GM18499 (cell line): Measurements from ENCODE around the gene RAB37.

Experiments used
- ATAC-seq: cut with Tn5 transposase; IDR thresholded peaks from one replicate; pipeline ENCODE4 v1.9.1; 2021; ENCODE audit warnings: moderate number of reproducible peaks; ENCODE audit not compliant: insufficient read depth, unreplicated experiment

The RAB37 gene

DNA sequence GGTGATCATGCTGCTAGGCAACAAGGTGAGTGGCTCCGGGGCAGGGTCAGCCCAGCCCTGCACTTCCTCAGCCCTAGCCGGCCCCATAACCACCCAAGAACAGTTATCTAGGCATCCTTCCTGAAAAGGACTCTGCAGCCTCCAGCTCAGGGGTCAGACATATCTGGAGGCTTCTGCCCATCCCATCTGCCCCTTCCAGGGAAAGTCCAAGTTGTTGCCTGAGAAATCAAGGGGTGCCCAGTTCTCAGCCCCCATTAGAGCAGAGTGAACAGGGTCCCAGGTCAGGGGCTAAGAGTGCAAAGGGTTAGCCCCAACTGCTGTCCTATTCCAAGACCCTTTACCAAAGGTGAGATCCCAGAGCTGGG lies 7.3 kb downstream of the RAB37 start:
- ATAC-seq: no peak

DNA sequence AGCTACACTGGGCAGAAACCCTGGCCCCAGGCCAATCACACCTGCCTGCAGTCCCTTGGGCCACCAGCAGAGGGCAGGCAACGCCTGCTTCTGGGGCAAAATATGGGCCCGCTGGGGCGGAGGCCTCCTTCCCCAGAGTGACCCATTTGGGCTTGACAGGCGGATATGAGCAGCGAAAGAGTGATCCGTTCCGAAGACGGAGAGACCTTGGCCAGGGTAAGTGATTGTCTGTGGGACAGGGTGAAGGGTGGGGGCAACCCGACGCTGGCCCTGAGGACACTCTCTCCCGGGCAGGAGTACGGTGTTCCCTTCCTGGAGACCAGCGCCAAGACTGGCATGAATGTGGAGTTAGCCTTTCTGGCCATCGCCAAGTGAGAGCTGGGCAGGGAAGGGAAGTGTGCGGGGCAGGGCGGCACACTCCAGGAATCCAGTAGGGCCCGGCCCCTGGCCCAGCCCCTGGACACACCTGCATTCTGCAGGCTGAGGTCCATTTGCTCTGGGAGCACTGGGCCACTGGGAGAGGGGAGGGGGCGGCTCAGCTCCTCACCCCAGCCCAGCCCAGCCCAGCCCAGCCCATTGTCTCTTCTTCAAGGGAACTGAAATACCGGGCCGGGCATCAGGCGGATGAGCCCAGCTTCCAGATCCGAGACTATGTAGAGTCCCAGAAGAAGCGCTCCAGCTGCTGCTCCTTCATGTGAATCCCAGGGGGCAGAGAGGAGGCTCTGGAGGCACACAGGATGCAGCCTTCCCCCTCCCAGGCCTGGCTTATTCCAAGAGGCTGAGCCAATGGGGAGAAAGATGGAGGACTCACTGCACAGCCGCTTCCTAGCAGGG lies 7.9 kb downstream of the RAB37 start:
- no peak for ATAC-seq

DNA sequence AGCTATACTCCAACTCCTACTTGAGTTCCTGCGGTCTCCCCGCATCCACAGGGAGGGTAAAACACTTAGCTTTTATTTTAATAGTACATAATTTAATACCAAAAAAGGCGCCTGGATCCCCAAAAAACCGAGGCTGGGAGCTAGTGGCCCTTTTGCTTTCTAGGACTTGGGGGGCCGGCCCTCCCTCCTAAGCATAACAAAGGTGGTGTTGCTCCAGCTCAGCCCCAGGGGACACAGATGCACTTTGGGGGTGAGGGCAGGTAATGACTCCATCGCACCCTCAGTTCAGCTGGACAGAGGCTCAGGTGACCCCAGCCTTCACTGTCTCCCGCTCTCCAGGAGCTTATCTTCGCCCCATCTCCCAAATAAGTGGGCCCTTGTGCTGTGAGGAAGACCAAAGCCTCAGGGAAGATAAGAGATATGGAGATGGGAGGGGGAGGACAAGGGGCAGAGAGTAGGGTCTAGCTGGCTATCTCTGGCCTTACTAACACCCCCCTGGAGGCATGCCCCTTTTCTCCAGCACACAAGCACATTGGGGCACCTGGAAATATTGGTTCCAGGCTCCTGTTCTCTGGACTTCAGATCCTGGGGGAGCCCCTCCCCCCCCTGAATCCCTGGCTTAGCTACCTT lies 8.6 kb downstream of the RAB37 start:
- ATAC-seq: no peak

DNA sequence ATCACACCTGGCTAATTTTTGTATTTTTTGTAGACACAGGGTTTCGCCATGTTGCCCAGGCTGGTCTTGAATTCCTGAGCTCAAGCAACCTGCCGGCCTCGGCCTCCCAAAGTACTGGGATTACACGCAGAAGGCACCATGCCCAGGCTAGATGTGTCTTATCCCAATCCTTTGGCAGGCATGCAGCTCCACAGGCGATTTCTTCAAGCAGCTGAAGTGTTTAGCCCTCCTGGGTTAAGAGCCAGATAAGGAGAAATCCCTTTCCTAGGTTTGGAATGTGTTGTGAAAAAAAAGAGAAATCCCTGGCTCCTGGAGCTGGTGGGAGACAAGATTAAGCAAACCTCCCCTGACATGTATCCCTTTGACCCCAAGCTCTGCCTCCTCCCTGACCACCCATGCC lies 9.3 kb downstream of the RAB37 start:
- ATAC-seq: no peak

GRCh38 chr17:74746922-74747321 lies 9.9 kb downstream of the RAB37 start:
- no peak for ATAC-seq

DNA sequence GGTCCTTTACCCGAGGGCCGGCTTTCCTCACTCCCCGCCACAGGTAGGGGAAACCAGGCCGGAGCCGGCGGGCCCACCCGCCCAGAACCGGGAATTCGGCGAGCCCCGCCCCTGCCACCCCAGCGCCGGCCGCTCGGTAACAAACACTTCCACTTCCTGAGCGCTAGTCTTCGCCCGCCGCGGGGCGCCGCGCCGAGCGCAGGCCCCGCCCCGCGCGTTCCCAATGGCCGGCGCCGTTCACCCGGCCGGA lies 11.1 kb downstream of the RAB37 start:
- ATAC-seq: no peak

GRCh38 chr17:74748529-74749278 lies 11.6 kb downstream of the RAB37 start, which contains the start of gene NHERF1:
Gene NHERF1, plus strand, starts transcription at chr17:74748628. Its CDS starts 219 bp downstream, at chr17:74748847.
- no peak for ATAC-seq

- no peak for ATAC-seq
These were observed 12.4 kb downstream of the RAB37 start for GRCh38 chr17:74749279-74750038.

DNA sequence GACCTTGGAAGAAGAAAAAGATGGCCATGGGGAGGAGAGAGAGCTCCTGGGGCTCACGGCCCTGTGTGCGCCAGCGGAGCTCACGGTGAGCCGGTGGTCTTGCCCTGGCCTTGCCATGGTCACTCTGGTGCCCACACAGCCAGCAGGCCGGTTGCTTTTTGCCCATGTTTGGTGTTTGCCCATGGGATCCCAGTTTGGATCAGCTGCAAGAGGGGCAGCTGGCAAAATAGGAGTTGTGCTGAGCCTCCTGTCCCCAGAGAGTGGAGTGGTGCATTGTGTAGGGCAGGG lies 12.9 kb downstream of the RAB37 start:
- ATAC-seq: no peak

- no peak for ATAC-seq
These were observed 13.4 kb downstream of the RAB37 start for GRCh38 chr17:74750327-74751069.

- no peak for ATAC-seq
These were observed 15.4 kb downstream of the RAB37 start for GRCh38 chr17:74752415-74752814.

- ATAC-seq: no peak
These were observed 15.9 kb downstream of the RAB37 start for GRCh38 chr17:74752822-74753401.

GRCh38 chr17:74754832-74755231 lies 17.8 kb downstream of the RAB37 start:
- no peak for ATAC-seq

GRCh38 chr17:74755533-74755932 lies 18.5 kb downstream of the RAB37 start:
- no peak for ATAC-seq

- no peak for ATAC-seq
These were observed 19.8 kb downstream of the RAB37 start for GRCh38 chr17:74756891-74757290.

- no peak for ATAC-seq
These were observed 20.4 kb downstream of the RAB37 start for GRCh38 chr17:74757502-74757901.

DNA sequence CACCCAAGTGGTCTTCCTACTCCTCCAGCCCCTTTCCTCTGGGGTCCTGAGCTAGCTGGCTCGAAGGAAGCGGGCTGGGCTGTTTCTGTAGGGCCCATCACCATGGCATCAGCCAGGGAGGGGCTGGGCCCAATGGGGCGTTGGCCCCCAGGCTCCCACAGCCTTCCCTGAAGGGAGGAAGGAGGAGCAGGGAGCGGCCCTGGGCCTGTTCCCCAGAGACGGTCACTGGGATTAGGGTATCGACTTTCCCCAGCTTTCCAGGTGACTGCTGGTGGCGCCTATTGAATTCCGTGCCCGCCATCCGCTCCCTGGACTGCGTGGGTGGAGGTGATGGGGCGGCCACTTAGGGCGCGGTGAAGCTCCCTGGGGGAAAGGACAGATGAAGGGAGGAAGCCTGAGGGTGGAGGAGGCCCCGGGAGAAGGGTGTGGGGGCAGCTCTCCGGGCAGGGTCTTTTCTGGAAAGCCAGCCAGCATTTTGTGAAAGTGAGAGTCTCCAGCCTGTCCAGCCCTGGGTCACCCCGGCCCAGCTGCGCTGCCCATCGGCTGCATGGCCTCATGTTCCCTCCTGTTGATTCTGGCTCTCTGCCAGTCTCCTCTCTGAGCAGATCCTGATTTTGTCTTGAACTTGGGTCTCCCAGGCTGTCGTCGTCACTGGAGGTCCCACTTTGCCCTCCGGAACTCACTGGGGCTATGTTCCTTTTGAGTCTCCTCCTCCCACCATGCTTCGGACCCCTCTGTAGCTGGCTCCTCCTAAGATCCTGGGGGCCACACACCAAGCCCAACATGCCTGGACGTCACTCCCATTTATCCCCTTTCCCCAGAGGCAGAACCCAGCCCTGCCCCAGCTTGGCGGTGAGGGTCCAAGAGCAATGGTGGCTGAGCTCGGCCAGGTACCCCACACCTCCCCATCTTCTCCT lies 21.1 kb downstream of the RAB37 start:
- ATAC-seq: no peak

GRCh38 chr17:74758848-74759168 lies 21.8 kb downstream of the RAB37 start:
- no peak for ATAC-seq

DNA sequence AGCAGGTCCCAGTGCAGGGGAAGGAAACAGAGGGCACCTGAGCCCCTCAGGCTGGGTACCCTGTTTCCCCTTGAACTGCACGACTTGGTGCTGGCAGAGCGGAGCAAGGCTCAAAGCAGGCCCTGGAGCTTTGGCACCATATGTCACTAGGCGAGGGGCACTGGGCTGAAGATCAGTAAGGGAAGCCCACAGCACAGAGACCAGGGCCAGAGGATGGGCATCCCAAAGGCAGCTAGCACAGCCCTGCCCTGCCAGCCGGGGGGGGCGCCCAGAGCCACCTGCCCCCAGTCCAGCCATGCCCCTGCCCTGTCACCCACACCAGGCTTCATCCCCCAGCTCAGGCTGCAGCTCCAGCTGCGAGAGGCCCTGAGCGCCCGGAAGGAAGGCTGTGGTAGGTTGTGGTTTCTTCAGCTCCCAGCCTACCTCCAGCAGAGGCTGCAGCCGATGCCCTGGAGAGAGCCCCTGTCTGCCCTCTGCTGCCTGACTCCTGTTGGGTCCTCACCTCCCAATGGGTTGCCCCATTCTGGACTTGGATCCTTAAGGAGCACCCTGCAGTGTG lies 22.3 kb downstream of the RAB37 start:
- no peak for ATAC-seq
